Measurements from ENCODE around the gene SOCS4. TPM values are rescaled to one million over a fixed set of nuclear protein-coding genes. Genes with fewer than 3 reads are reported as not detected.

Gene SOCS4
- total and polyA plus RNA-seq, 2 of the 13 experiments (the other 11 are each of a cell fraction or from before 2014, with no cell fraction given), result 4.0 to 10.0 TPM

- TF ChIP-seq POLR2AphosphoS5 (IDR thresholded peaks at IDR 0.05; ENCODE audit: low read depth, low read length) (peak; percentile 94), ZNF816 (CRISPR knock-in tag; IDR thresholded peaks at IDR 0.05; ENCODE audit: borderline replicate concordance) (0 out of 2 replicates have a peak, but pooled peaks have one; percentile 68), ZSCAN22 (CRISPR knock-in tag; IDR thresholded peaks at IDR 0.05) (peak; percentile 22; the same call in 1 of the 2 replicates), JUNB (CRISPR knock-in tag; IDR thresholded peaks at IDR 0.05; ENCODE audit: borderline replicate concordance) (no peak), ERF (CRISPR knock-in tag; IDR thresholded peaks at IDR 0.05) (peak; percentile 97), SOX6 (IDR thresholded peaks at IDR 0.05) (no peak), SOX6 (CRISPR knock-in tag; IDR thresholded peaks at IDR 0.05) (peak; percentile 40), BATF2 (CRISPR knock-in tag; IDR thresholded peaks at IDR 0.05) (no peak), PCBP1 (IDR thresholded peaks at IDR 0.05; ENCODE audit: borderline replicate concordance, low read depth, low read length) (0 out of 2 replicates have a peak, but pooled peaks have one; percentile 25), NFAT5 (CRISPR knock-in tag; IDR thresholded peaks at IDR 0.05) (no peak), ZNF564 (CRISPR knock-in tag; IDR thresholded peaks at IDR 0.05) (peak; percentile 22; the same call in 1 of the 2 replicates), TARDBP (CRISPR knock-in tag; IDR thresholded peaks at IDR 0.05) (peak; percentile 97), ZNF180 (CRISPR knock-in tag; IDR thresholded peaks at IDR 0.05; ENCODE audit: borderline replicate concordance, low read depth) (peak; percentile 79; the same call in 1 of the 2 replicates), ZNF331 (CRISPR knock-in tag; IDR thresholded peaks at IDR 0.05) (peak; percentile 73; the same call in 1 of the 2 replicates), DNMT3B (CRISPR knock-in tag; conservative IDR thresholded peaks at IDR 0.05) (0 out of 2 replicates have a peak, but pooled peaks have one; percentile 36), ZNF704 (CRISPR knock-in tag; IDR thresholded peaks at IDR 0.05; ENCODE audit: borderline replicate concordance) (peak; percentile 88; the same call in 1 of the 2 replicates), CBX5 (CRISPR knock-in tag; IDR thresholded peaks at IDR 0.05; ENCODE audit: borderline replicate concordance) (peak; percentile 49; the same call in 1 of the 2 replicates), SIN3B (IDR thresholded peaks at IDR 0.05; ENCODE audit: low read length) (peak; percentile 22; the same call in 1 of the 2 replicates), RBFOX2 (IDR thresholded peaks at IDR 0.05; ENCODE audit: low read depth, low read length) (peak; percentile 99), ZNF749 (CRISPR knock-in tag; IDR thresholded peaks at IDR 0.05; ENCODE audit: borderline replicate concordance) (peak; percentile 85), ZC3H4 (CRISPR knock-in tag; IDR thresholded peaks at IDR 0.05; ENCODE audit: borderline replicate concordance) (peak; percentile 40; the same call in 1 of the 2 replicates), XRCC5 (optimal IDR thresholded peaks at IDR 0.05; ENCODE audit: low read length) (peak; percentile 96)
Observed at GRCh38 chr14:55051423-55052268, 24.6 kb downstream of the SOCS4 start, which contains the start of gene MAPK1IP1L (continued).
